H1 (cell line): ENCODE data around the gene COPZ2. TPM values are rescaled to one million over a fixed set of nuclear protein-coding genes. Genes with fewer than 3 reads are reported as not detected.

Source experiments
- RAD21 ChIP-seq, 2 experiments: IDR thresholded peaks in 1 of 2; conservative IDR thresholded peaks in 1 of 2; 2 replicates each; pipeline ENCODE4 v1.6.1; 2011; ENCODE audit warnings: low read depth in 2 of 2, low read length in 2 of 2, improper control_type of control experiment in 1 of 2, inconsistent platforms in 1 of 2, mild to moderate bottlenecking in 1 of 2, moderate library complexity in 1 of 2
- polyA plus RNA-seq, 7 experiments: library from polyadenylated mRNA; depleted of rRNA in 3 of 7; stranded (reverse) in 5 of 7; unstranded in 2 of 7; fragments of >200 nt in 5 of 7; fragments of 200-250 nt in 2 of 7; gene quantifications; 1 replicate in 5 of 7; 2 replicates in 1 of 7; 4 replicates in 1 of 7; pipeline versions ENCODE4 v1.2.1 to v1.2.3, GENCODE V29; 2011 to 2013; ENCODE audit warnings: missing spikeins in 2 of 7, mixed read lengths in 2 of 7
- total RNA-seq: library from RNA; stranded (reverse); fragmentation: NEBNext Ultra II Directional; extraction: Animal tissue kit (Norgen Biotek cat#: 25700); gene quantifications from 2 replicates; pipeline ENCODE4 v1.2.1, GENCODE V29; 2021
- TF ChIP-seq, protein P1 (sequence below), 3 experiments: IDR thresholded peaks; 1 replicate in 2 of 3; 2 replicates in 1 of 3; pipeline versions ENCODE4 v1.5.1 to v1.6.1; 2011; ENCODE audit warnings: low read length in 3 of 3, mild to moderate bottlenecking in 3 of 3, inconsistent platforms in 2 of 3, low read depth in 1 of 3, moderate library complexity in 1 of 3; ENCODE audit not compliant: insufficient read depth in 1 of 3; ENCODE audit errors: control extremely low read depth in 1 of 3
- TF ChIP-seq, protein P2 (sequence below): IDR thresholded peaks from 2 replicates; pipeline ENCODE4 v1.6.1; 2012; ENCODE audit warnings: low read length, inconsistent platforms

The COPZ2 gene
- total and polyA plus RNA-seq, 2 of the 8 experiments (the other 6 are each of a cell fraction or from before 2014, with no cell fraction given): 0.24 TPM; not detected in 1

DNA sequence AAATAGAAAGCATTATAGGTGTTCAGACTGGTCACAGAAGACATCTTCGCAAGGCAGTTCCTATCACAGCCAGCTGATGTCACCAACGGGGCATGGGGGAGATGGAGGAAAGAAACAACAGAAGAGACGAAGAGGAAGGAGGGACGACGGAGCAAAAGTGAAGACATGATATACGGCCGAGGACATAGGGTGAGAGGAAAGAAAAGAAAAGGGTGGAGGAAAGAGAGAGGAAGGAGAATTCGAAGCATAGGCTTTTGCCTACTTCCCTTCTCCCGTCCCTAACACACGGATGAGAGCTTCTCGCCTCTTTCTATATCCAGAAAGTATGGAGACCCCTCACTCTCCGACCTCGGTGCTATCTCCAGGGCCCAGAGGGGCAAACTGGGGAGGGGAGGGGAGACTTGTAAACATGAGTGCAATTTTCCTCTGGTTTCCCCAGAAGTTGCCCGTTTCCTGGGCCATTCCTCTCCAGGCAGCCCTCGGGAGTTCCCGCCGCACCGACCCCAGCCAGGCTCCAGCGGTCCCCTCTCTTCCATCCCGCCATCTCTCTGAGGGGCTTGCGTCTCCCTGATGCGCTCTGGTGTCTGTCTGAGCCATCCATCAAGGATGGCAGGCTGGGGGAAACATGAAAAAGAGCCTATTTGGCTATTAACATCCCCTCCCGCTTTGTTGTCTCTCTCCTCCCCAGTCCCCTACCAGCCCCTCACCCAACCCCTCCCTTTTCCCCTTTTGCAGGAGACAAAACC is 26.0 kb downstream of the COPZ2 start (continued):
- TF ChIP-seq, protein P1, sequence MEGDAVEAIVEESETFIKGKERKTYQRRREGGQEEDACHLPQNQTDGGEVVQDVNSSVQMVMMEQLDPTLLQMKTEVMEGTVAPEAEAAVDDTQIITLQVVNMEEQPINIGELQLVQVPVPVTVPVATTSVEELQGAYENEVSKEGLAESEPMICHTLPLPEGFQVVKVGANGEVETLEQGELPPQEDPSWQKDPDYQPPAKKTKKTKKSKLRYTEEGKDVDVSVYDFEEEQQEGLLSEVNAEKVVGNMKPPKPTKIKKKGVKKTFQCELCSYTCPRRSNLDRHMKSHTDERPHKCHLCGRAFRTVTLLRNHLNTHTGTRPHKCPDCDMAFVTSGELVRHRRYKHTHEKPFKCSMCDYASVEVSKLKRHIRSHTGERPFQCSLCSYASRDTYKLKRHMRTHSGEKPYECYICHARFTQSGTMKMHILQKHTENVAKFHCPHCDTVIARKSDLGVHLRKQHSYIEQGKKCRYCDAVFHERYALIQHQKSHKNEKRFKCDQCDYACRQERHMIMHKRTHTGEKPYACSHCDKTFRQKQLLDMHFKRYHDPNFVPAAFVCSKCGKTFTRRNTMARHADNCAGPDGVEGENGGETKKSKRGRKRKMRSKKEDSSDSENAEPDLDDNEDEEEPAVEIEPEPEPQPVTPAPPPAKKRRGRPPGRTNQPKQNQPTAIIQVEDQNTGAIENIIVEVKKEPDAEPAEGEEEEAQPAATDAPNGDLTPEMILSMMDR (IDR thresholded peaks at IDR 0.05; ENCODE audit: control extremely low read depth in 1 of 3, insufficient read depth in 1 of 3, low read depth in 1 of 3, low read length in 3 of 3): peak; percentile 40 to 66 (median 63)
- TF ChIP-seq RAD21 (IDR thresholded peaks at IDR 0.05 in 1 of 2, conservative IDR thresholded peaks at IDR 0.05 in 1 of 2; ENCODE audit: low read depth in 2 of 2, low read length in 2 of 2): peak; percentile 45 to 60; a peak in 3 of 4 replicates
- TF ChIP-seq, protein P2, sequence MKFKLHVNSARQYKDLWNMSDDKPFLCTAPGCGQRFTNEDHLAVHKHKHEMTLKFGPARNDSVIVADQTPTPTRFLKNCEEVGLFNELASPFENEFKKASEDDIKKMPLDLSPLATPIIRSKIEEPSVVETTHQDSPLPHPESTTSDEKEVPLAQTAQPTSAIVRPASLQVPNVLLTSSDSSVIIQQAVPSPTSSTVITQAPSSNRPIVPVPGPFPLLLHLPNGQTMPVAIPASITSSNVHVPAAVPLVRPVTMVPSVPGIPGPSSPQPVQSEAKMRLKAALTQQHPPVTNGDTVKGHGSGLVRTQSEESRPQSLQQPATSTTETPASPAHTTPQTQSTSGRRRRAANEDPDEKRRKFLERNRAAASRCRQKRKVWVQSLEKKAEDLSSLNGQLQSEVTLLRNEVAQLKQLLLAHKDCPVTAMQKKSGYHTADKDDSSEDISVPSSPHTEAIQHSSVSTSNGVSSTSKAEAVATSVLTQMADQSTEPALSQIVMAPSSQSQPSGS: peak; percentile 34; the same call in 1 of the 2 replicates
